ENCODE measurements around the gene MACROD2.

MACROD2 gene

GRCh38 chr20:14838663-14839628 lies 843.6 kb downstream of the MACROD2 start:
- H3K4me3 ChIP-seq (ENCODE audit: low read depth, low read length) = no peak overlapping the region
- peak; percentile 14 for DNase-seq (ENCODE audit: low read depth)
- no peak for TF ChIP-seq CTCF (conservative IDR thresholded peaks at IDR 0.05; ENCODE audit: low read depth, low read length)

GRCh38 chr20:14845199-14846160 lies 850.2 kb downstream of the MACROD2 start:
- H3K4me3 ChIP-seq (ENCODE audit: low read depth, low read length) = no peak overlapping the region
- no peak for DNase-seq (ENCODE audit: low read depth)
- TF ChIP-seq CTCF (conservative IDR thresholded peaks at IDR 0.05; ENCODE audit: low read depth, low read length) = no peak

- no peak overlapping the region for H3K4me3 ChIP-seq (ENCODE audit: low read depth, low read length)
- no peak for DNase-seq (ENCODE audit: low read depth)
- TF ChIP-seq CTCF (conservative IDR thresholded peaks at IDR 0.05; ENCODE audit: low read depth, low read length) = no peak
Measured at GRCh38 chr20:14848806-14849205, 853.5 kb downstream of the MACROD2 start.

- no peak overlapping the region for H3K4me3 ChIP-seq (ENCODE audit: low read depth, low read length)
- DNase-seq (ENCODE audit: low read depth) = no peak
- TF ChIP-seq CTCF (conservative IDR thresholded peaks at IDR 0.05; ENCODE audit: low read depth, low read length) = no peak
Measured at GRCh38 chr20:14853079-14853478, 857.8 kb downstream of the MACROD2 start.

GRCh38 chr20:14855171-14855570 lies 859.9 kb downstream of the MACROD2 start:
- DNase-seq (ENCODE audit: low read depth) = no peak
- no peak for TF ChIP-seq CTCF (conservative IDR thresholded peaks at IDR 0.05; ENCODE audit: low read depth, low read length)
- H3K4me3 ChIP-seq (ENCODE audit: low read depth, low read length) = no peak overlapping the region

- TF ChIP-seq CTCF (conservative IDR thresholded peaks at IDR 0.05; ENCODE audit: low read depth, low read length) = no peak
- DNase-seq (ENCODE audit: low read depth) = no peak
- no peak overlapping the region for H3K4me3 ChIP-seq (ENCODE audit: low read depth, low read length)
Measured at GRCh38 chr20:14859627-14860026, 864.3 kb downstream of the MACROD2 start.
